ENCODE measurements around the gene GALNT10. TPM values are rescaled to one million over a fixed set of nuclear protein-coding genes. Genes with fewer than 3 reads are reported as not detected.

GALNT10 gene
- total and polyA plus RNA-seq, 2 of the 4 experiments (the other 2 are of a cell fraction): 46.2 to 67.0 TPM

- H2BK120ac ChIP-seq (ENCODE audit: low read depth, low read length): peak overlapping the region; percentile 33
- H3K9me1 ChIP-seq (ENCODE audit: insufficient read depth, low read length): peaks cover 39% of the 10 kb centered on the region
- no peak overlapping the region for H3K4me2 ChIP-seq (ENCODE audit: low read depth, low read length)
- H3K56ac ChIP-seq (ENCODE audit: extremely low read depth, insufficient read depth, low read length): no peak overlapping the region
- peaks cover 33% of the 10 kb centered on the region for H3K4me1 ChIP-seq (ENCODE audit: control insufficient read depth, insufficient read depth, low read length)
- peak overlapping the region; percentile 15; the same call in 1 of the 2 replicates for H4K5ac ChIP-seq (ENCODE audit: low read depth, low read length)
- no peaks in the 10 kb centered on the region for H3K27me3 ChIP-seq (ENCODE audit: control insufficient read depth, insufficient read depth, low read length)
- no peak for TF ChIP-seq FOS (IDR thresholded peaks at IDR 0.05; ENCODE audit: low read depth, low read length)
- H2AK9ac ChIP-seq (replicated peaks; ENCODE audit: low read depth, low read length, poor library complexity): peak overlapping the region; percentile 47
- H3K4ac ChIP-seq (ENCODE audit: low read depth, low read length): peak overlapping the region; percentile 75
- dilution Hi-C loops (cut with HindIII; ENCODE audit: low sequenced_read_pairs, unreplicated experiment) (no loop called here), in situ Hi-C loops (cut with MboI; ENCODE audit: low sequenced_read_pairs) (no loop called here), intact Hi-C loops (cut with micrococcal nuclease) (loop anchor here (2.0 kb wide), 1 partner anchor 174 kb away; no protein-coding TSS in a partner anchor)
- peak overlapping the region; percentile 31 for H2BK20ac ChIP-seq (ENCODE audit: low read depth, low read length)
- peak overlapping the region; percentile 40 for H3K14ac ChIP-seq (replicated peaks; ENCODE audit: low read depth, low read length)
- H3K23ac ChIP-seq (ENCODE audit: low read depth, low read length): peak overlapping the region; percentile 2; the same call in 1 of the 2 replicates
- BruUV-seq (replicated peaks): no TSS peak
- H3K4me3 ChIP-seq (ENCODE audit: insufficient read depth, low read depth, low read length): no peak overlapping the region
- no peaks in the 10 kb centered on the region for H4K20me1 ChIP-seq (ENCODE audit: insufficient read depth, low read length)
- ATAC-seq (ENCODE audit: low read depth): no peak
- DNase-seq: no peak
- H2AFZ ChIP-seq (replicated peaks; ENCODE audit: low read length, poor library complexity): no peak overlapping the region
- H3K18ac ChIP-seq (ENCODE audit: low read depth, low read length): no peak overlapping the region
- 85% methylated on average over 2 of the region's 3 CpGs; no CpG with 5 or more reads in 1 of the 2 experiments for WGBS, 2 experiments (ENCODE audit: extremely low coverage in 2 of 2, insufficient read length in 1 of 2)
- peak overlapping the region; percentile 82 for H4K91ac ChIP-seq (ENCODE audit: insufficient read depth, low read depth, low read length)
- peak overlapping the region; percentile 57 for H2AK5ac ChIP-seq (ENCODE audit: low read depth, low read length)
- ChIA-PET CTCF (no interaction called here), POLR2A (ENCODE audit: unreplicated experiment) (no interaction called here)
- H2BK5ac ChIP-seq (ENCODE audit: low read depth, low read length, poor library complexity, severe bottlenecking): peak overlapping the region; percentile 7
- H4K8ac ChIP-seq (ENCODE audit: low read depth in 2 of 2, low read length in 2 of 2): peak overlapping the region in 1 of 2 experiments; percentile 54; a peak in 2 of 4 replicates
- H3K27ac ChIP-seq (ENCODE audit: insufficient read depth, low read length): no peak overlapping the region
- no peaks in the 10 kb centered on the region for H3K36me3 ChIP-seq (ENCODE audit: control insufficient read depth, insufficient read depth, low read length)
- peaks cover 22 to 64% of the 10 kb centered on the region in 2 experiments for H3K79me1 ChIP-seq (ENCODE audit: low read depth in 1 of 2, low read length in 2 of 2)
- H3K9me3 ChIP-seq (ENCODE audit: control insufficient read depth, insufficient read depth, low read length): no peaks in the 10 kb centered on the region
- H3K9ac ChIP-seq (ENCODE audit: low read depth, low read length): no peak overlapping the region
- H2BK15ac ChIP-seq (ENCODE audit: low read depth, low read length): peak overlapping the region; percentile 74; the same call in 2 of the 3 replicates
These were observed 180.3 kb downstream of the GALNT10 start for GRCh38 chr5:154370813-154371212.

Measured in IMR-90 (cell line).